Globus pallidus (tissue), 1 donor: ENCODE results near the gene HMGCLL1.
A peak's percentile ranks its signal among the peaks of the same experiment; 100 is the strongest.

ENCODE experiments used
- DNase-seq: peaks from one replicate; pipeline ENCODE4 v3.0.0-alpha.2; 2015; ENCODE audit warnings: low spot score

Gene HMGCLL1

DNA sequence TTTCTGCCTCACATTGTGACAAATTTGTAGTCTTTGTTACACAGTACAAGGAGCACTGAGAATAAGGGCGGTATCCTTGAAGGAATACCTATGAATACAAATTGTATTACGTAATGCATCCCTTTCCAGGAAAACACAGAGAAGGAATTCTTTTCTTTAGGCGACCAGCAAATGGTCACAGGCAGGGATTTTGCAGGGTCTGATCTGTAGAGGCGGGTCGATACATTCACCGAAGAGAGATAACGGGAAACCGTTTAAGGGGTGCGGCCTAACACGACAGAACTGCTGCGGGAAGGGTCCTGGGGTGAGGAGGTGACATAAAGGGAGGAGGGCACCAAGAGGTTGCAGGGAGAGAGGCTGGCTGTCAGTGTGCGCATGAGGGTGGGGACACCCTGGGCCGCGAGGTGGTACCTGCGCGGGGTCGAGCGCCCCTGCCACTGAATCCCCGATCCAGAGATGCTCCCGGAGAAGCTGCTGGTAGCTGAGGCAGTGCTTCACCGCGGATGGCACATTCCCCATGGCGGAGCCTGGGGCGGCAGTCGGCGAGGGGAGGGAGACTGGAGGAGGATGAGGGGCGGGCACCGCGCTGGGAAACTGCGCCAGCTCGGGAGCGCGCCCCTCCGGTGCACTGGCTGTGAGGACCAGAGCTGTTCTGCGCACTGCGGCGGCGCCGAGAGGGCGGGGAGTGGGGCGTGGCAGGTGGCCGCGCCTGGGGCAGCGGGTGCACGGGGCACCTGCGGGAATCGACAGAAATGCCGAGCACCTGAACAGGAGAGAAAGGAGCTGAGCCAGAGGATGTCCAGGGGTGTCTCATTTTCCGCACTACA, at the start of gene HMGCLL1:
Gene HMGCLL1 (minus strand): TSS at position 656 of the 827 bp plus-strand sequence. CDS start 137 bp downstream, at position 519.
- DNase-seq: peak; percentile 28

DNA sequence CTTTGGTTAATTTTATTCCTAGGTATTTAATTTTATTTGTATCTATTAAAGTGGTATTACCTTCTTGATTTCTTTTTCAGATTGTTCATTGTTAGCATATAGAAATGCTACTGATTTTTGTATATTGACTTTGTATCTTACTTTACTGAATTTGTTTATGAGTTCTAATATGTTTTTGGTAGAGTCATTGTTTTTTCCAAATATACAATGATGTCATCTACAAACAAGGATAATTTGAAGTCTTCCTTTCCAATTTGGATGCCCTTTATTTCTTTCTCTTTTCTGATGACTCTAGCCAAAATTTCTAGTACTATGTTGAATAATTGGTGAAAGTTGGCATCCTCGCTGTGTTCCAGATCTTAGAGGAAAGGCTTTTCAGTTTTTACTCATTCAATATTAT, 43.0 kb upstream of the HMGCLL1 start:
- no peak for DNase-seq

DNA sequence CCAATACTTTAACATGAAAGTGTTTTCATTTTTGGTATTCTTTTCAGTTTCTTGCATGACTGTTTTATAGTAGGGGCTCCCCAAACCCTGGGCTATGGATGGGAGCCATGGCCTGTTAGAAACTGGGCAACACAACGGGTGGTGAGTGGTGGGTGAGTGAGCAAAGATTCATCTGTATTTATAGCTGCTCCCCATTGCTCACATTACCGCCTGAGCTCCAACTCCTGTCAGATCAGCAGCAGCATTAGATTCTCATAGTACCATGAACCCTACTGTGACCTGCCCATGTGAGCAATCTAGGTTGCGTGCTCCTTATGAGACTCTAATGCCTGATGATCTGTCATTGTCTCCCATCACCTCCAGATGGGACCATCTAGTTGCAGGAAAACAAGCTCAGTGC, 42.3 kb upstream of the HMGCLL1 start:
- DNase-seq: no peak

DNA sequence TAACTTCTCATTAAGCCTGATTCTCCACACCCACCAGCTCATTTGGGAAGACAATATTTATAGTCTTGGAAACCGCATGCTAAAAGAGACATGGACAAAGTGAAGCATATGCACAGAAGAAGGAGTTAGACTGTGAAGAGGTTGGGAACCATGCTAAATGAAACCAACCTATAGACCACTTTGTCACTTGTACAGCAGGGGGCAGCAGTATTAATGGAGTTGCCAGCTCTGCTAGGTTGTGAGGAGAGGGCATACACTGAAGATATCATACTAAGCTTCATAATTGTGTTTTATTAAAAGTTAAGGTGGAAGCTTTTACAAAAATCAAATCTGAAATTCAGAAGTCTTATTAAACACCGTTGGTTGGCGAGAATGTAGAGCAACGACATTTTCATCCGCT, 38.3 kb upstream of the HMGCLL1 start:
- DNase-seq: no peak

DNA sequence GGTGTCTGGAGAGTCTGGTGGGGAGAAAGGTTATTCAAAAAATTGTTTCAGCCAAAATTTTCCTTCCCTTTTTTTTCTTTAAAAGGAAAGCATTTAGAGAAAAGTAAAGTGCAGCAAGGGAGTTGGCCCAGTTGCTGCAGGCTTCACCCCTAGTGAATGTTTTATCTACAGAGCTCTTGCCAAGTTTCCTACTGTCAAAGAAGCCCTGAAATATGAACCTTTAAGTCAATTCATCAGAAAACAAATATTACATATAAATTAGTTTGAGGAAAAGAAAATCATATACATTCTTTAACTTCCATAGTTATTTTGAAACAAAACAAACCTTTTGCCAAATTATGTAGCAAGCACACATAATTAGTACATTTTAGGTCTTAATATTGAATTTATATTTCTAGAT, 25.0 kb upstream of the HMGCLL1 start:
- DNase-seq: no peak

DNA sequence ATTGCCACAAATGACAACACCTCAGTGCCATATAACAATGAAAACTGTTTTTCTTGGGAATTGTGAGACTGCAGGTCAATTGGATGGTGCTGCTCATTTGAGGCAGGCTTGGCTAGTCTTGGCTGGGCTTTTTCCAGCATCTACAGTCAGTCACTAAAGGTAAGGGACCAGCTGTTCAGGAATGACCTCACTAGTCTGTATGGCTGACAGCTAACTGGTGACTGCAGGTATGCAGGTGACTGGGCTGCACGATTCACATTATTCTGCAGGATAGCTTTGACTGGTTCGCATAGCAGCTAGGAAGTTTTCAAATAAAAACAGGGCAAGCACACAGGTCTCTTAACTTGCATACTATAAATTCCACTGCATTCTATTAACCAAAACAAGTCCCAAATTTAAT, 22.1 kb upstream of the HMGCLL1 start:
- DNase-seq: no peak

DNA sequence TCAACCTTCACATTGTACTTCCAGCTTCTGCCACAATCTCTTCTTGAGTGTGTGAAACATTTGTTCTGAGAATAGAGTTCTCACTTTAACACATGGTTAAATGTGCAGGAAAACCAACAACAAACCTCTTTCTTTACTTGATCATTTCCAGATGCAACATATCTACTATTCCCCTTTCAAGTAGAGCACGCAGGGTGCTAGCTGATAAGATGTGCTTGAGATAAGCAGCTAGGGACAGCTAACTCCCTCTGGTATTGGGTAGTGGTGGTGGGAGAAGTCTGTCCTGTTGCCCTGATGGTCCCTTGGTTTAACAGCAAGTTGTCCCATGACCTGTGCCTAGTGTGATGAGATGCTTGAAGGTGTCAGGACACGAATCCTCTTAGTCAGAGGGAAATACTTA, 15.4 kb upstream of the HMGCLL1 start:
- no peak for DNase-seq

DNA sequence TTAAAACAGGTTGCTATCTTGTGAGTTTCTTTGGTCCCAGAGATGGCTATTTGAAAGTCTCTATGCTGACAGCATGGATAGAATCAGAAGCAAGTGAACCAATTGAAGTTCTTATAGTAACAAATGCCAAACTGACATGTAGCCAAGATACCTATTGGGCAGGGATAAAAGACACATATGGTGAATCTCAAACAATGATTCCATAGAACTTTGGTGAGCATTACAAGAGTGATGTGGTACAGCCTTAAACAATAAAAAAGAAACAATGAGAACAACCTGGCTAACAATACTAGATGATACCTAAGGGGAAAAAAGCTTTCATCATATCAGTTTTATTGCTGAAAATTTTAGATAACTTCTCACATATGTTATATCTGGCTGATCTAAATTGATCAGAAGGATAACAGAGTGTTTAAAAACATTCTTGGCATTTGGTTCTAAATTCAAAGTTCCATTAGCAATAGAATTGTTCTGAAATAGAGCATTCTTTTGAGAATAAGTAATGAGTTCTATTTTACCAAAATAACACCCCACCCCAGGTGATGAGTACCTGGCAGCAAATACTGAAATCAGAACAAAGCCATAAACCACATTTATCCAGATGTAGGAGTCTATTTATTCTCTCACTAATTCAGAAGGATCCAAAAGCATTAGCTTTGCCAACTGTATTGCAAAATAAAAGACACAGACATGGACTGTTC, 5.8 kb upstream of the HMGCLL1 start:
- DNase-seq: no peak

DNA sequence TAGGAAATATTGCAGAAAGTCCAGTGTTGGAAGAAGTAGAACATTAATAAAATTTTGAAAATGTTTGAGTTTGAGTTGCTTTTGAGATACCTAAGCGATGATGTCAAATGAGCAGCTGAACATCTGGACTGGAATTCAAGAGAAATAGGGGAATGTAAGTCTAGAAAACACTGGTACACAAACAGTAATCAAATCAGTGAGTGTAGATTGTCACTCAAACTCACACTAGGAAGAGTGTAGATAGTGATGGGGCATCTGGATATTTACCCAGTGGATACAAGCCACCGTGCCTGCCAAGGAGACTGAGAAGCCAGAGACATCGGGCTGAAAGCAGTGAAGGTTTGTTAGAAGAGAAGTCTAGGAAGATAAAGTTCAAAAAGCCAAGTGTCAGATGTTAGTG, 2.2 kb downstream of the HMGCLL1 start:
- DNase-seq: no peak

DNA sequence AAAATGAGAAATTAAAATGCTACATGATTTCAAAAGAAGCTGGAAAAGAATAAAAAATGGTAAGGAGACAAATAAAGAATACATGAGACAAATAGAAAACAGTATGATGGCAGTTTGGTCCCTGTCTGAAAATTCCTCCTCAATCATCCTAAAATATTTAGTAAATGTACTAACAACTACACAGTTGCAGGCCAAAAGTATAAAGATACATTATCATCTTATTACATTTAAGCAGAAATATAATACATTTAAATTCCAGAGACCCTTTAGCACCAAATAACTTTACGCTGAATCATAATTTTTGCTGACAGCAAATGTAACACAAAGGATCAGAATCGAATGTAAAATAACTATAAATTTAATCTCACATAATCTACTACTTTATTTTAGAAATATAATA, 4.4 kb downstream of the HMGCLL1 start:
- no peak for DNase-seq

DNA sequence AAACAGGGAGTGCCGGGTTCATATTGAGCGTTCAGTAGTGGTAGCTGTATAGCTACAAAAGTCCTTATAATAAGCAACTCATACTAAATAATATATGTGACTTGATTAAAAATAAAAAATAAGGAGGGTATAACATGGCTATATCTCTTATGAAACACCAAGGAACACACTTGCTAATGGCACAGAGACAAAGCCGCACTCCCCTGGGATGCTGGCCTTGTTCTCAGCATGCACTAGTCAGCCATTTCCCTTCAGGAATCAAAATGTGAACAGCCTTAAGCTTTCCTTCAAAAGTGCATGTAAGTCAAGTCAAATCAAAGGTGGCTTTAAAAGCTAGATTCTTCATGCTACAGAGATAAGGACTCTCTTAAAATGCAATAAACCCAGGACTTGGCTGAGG, 9.4 kb downstream of the HMGCLL1 start:
- DNase-seq: no peak

DNA sequence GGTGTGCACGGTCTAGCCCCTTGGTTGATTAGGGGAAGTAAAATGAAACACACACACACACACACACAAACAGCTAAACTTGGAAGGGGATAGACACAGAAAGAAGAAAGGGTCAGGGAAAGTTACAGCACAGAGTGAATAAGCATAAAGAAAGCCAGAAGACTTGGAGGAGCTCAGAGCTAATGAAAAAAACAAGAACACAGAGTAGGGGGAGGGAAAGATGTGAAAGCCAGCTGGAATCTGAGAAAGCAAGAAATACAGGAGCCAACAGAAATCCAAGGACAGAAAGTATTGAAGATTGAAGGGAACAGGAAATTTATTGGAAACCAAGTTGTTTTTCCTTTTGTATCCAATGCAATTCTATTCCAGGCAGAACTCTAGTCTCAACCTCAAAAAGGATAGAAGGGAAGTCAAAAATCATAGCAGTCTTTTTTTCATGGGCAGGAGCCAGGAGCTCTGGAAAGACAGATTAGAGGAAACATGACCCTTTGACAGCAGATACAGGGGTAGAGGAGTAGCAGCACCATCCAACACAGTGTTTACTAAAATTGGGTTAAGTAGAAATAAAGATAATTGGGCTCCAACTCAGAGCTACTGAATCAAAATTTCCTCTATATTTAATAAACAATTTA, 10.1 kb downstream of the HMGCLL1 start:
- peak; percentile 54 for DNase-seq

DNA sequence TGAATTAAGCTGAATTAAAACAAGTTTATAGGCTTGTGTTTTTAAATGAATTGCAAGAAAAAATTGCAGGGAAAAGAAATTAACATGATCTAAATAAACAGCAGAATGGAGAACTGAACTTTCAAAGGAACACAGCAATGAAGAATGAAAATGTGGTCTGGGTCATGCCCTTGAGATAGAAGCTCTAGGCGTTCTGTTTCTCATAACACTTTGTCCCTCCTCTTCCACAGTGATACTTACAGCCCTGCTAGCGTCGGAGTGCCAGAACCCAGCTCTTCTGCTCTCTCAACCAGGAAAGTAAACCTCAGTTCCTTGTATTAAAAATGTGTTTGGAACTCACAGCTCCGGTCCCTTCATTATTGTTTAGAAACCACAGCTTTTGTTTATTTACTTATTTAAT, 11.4 kb downstream of the HMGCLL1 start:
- DNase-seq: no peak

DNA sequence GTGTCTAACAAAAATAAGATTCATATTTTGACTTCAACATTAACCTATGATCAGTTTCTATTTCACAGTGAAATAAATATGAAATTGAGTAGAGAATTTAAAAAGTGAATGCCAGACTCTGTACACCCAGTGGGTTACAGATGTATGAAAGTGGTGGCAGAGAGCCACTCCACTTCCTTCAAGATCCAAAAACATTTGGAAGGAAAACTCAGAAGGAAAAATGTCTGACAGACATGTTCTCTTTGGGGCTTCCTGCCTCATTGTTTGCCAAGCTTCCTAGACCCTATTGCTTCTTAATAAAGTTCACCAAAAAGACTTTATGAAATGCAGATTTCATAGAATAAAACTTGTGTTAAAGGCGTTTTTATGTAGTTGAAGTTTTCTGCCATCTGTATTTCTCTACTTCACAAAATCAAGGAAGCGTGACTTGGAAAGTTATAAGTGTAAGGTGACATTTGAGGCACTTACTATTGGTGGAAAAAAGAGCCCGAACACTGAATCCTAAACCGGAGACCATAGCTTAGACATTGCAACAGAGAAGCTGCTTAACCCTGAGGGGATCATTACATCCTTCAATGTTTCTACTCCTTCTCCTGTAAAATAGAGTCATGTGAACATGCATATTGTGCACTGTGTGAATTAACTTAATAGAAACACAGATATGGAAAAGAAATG, 12.8 kb downstream of the HMGCLL1 start:
- no peak for DNase-seq

DNA sequence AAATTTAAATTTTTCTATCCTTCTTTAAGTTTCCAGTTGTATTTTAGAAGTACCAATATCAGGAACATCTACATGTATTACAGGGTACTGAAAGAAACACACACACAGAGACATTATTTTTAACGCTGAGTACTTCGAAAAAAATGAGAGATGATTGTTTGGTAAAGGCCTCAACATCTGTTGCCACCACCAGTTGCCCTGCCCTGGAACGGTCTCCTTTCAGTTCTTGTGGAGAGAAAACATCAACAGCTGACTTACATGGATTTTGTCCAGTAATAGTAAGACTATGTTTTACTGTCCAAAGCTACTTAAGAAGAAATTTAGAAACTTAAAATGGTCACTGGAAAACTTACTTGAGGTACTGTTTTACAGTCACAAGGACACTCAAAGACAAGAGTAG, 16.7 kb downstream of the HMGCLL1 start:
- no peak for DNase-seq

DNA sequence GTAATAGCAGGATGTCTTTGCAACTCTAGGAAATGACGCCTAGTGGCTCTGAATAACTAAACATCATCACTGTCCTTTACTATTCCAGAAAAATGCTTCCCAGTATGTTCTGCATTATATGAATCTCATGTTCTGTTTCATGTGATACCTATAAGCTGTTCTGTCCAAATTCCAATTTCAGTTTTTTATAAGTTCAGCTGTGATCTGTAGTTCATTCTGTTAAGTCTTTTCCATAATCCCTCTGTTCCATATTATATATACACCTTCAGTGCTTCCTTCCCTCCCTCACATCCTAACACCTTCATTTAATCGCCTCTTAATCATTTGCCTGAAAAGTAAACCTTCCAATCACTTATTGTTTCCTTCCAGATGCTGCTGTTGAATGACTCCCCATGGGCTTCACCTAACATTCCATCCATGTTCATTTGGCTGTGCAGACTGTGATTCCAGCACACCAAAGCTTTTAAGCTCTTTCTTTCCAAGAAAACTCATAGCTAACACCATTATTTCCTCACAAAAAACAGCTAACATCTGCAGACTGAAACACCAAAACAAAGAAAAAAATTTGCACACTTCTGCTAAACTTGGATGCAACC, 18.6 kb downstream of the HMGCLL1 start:
- DNase-seq: no peak

DNA sequence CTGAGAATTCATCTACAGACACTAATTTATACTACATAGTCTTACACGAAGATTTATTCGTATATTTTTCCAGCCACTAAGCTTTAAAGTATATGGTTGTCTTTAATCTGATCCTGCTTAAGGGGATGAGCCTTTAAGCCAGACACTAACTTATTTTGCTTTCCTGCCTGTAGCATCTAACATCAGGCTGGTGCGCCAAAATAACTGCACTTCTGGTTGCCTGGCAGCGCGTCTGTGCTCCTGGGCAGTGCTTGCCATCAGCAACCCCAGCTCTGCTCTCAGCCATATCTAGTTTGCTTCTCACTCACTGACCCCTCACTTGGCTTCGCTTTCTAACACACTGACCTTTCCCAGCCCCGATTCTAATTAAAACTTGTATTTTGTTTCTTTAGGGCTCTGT, 21.8 kb downstream of the HMGCLL1 start:
- no peak for DNase-seq

DNA sequence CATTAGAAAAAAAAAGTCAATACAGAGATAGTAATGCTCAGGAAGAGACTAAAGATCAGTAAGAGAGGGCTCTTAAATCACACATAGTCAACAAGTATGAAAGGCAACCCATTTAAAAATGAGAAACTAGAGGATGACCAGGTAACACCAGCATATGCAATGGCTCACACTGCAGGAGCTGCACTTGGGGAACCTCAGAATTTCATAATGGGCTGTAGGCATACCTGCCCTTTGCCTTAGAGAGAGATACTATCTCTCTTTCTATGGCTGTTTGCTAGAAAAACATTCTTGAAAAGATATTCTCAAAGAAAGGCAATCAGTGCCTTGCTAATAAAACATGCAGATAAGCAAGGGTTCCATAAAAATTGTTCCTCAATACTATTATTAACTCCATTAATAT, 33.2 kb downstream of the HMGCLL1 start:
- no peak for DNase-seq

DNA sequence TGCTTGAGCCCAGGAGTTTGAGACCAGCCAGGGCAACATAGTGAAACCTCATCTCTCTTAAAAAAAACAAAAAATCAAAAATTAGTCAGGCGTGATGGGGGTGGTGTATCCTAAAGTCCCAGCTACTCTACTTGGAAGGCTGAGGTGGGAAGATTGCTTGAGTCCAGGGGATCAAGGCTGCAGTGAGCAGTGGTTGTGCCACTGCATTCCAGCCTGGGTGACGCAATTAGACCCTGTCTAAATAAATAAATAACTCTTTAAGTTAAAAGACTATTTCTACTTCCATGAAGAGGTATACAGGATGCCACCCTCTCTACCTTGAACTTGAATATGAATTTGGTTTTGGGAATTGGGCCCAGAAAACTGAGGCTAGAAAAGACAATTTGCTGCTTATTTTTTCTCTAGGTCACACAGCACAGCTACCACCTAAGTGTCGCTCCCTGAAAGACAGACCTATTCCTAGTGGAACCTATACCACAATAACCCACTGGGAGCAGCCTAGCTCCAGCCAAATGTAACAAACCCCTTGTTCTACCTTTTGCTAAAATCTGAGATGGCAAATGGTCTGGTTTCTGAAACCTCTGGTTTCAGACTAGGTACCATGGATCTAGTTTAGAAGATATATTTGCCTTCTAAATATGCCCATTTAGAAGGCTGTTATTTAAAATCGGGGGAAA, 35.2 kb downstream of the HMGCLL1 start:
- DNase-seq: no peak

DNA sequence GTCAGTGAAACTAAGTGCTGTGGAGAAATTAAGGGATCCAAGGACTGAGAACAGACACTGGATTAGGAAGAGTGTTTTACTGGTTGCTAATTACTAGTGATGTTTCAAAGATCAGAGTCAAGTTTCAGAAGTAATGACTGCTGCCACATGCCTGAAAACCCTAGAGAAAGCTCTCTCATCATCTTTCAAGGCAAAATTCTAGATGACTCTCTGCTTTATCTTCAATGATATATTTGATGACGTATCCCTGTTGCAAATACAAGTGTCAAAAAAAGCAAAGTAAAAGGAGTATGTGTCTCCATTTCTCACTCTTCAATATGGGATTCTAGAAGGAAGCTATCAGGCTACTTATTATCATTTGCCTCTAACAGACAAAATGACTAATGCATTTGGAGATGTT, 38.0 kb downstream of the HMGCLL1 start:
- no peak for DNase-seq

DNA sequence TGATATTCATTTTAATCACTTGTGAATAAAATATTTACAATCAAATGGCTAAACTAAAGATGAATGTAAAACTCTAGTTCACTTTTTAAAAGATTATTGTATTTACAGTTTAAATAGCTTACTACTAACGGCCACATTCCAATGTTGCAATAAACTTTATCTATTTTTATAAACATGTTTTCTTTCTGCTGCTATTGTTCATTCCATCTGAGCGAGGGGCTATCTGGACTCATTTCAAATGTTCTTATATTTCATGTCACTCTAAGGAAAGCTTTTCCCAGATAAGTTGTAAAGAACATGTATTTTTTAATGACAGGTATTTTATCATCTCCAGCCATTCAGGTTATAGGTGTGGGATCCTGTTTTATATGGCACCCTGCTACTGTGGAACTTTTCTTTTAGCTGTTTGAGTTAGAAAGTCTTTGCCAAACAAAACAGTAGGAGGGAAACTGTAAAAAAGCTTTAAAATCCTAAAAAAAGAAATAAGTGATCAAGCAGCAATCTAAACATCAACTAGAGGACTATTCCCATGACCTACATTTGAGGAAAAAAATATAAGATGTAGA, 42.5 kb downstream of the HMGCLL1 start:
- DNase-seq: no peak
